ENCODE results near the gene OLFML3.

The OLFML3 gene

GRCh38 chr1:113950908-113951307 is 28.4 kb upstream of the OLFML3 start:
- DNase-seq, result no peak

GRCh38 chr1:113951719-113952118 is 27.6 kb upstream of the OLFML3 start:
- no peak for DNase-seq

GRCh38 chr1:113957984-113958383 is 21.3 kb upstream of the OLFML3 start:
- no peak for DNase-seq

DNA sequence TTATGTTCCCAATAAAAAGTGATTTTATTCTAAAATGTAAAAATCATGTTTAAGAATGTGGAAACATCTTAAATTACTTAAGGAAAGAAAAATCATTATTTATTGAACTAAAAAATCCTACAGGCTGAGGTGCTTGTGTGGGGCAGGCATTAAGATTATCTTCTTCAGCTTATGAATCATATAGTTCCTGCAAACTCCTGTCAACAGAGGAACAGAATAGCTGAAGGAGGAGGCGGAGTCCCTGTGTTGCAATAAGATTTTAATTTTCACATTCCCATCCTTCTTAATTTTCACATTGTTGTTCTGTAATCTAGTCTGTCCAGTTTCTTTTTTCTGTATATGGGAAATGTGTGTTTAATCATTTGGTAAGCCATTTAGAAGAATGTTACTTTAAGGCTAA is 20.6 kb upstream of the OLFML3 start:
- no peak for DNase-seq

GRCh38 chr1:113963281-113963906 is 15.9 kb upstream of the OLFML3 start:
- no peak for DNase-seq

DNA sequence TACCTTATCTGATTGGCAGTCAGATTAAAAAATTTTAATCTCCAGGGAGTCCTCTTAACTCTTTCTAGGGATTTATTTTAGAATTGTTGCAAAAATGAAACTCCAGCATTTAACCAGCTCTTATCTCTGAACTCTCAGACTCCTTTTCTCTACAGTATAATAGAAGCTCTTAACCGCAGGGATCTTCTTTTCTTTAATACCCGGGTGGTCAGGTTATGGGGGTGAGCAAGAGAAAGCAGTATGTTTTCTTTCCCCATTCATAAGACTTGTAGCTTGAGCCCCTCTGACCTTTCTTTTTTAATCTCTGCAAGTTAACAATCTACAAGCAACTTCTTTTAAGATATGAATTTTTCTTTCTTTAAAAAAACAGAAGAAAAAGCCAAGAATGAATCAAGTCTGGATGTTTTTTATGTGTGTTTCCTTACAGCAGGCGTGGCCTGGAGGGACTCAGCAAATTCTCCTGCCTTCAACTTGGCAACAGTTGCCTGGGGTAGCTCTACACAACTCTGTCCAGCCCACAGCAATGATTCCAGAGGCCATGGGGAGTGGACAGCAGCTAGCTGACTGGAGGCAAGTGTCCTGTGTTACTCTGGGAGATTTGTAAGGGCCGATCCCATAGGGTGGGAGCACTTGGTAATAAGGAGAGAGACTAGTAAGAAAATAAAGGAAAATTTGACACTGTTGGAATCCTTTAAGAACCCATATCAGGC is 13.4 kb upstream of the OLFML3 start:
- DNase-seq, result no peak

DNA sequence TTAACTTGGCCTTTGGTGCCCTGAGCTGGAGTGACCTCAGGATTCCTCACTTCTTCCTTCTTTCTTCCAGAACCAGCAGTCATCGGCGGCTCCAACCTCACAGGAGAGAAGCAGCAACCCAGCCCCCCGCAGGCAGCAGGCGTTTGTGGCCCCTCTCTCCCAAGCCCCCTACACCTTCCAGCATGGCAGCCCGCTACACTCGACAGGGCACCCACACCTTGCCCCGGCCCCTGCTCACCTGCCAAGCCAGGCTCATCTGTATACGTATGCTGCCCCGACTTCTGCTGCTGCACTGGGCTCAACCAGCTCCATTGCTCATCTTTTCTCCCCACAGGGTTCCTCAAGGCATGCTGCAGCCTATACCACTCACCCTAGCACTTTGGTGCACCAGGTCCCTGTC is 6.3 kb upstream of the OLFML3 start:
- no peak for DNase-seq

- no peak for DNase-seq
These were observed 3.9 kb upstream of the OLFML3 start for GRCh38 chr1:113975211-113975895.

DNA sequence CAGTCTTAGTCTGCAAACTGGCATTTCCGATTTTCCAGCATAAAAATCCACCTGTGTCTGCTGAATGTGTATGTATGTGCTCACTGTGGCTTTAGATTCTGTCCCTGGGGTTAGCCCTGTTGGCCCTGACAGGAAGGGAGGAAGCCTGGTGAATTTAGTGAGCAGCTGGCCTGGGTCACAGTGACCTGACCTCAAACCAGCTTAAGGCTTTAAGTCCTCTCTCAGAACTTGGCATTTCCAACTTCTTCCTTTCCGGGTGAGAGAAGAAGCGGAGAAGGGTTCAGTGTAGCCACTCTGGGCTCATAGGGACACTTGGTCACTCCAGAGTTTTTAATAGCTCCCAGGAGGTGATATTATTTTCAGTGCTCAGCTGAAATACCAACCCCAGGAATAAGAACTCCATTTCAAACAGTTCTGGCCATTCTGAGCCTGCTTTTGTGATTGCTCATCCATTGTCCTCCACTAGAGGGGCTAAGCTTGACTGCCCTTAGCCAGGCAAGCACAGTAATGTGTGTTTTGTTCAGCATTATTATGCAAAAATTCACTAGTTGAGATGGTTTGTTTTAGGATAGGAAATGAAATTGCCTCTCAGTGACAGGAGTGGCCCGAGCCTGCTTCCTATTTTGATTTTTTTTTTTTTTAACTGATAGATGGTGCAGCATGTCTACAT is 2.5 kb upstream of the OLFML3 start:
- DNase-seq, result no peak

DNA sequence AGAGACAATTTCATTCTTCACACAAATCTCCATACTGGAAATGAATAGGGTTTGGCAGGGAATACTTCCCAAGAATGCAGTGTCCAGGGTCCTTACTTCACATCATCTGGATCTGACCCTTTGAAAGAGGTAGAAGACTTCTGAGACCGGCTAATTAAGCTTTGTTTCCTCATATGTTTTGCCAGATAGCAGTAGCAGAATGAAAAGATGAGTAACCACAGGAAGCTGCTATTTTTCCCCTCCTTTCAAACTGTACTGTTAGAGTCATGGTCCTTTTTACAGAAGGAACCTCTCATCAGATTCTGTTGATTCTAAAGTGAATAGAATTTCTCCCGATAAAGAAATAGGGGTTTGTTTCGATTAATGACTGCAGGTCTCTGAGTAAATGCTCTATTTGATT is 1.4 kb upstream of the OLFML3 start:
- no peak for DNase-seq

DNA sequence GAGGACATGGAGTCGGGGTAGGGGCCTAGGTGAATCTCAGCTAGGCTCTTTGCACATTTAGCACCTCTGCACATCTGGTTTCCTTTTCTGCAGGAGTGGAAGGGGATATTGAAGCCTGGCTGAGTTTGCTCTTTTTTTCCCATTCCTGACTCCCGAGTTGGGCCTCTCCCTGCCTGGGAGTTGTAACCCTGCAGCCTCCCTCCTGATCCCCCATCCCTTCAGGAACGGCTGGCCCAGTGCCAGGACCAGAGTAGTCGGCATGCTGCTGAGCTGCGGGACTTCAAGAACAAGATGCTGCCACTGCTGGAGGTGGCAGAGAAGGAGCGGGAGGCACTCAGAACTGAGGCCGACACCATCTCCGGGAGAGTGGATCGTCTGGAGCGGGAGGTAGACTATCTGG is 836 bp downstream of the OLFML3 start:
- no peak for DNase-seq

GRCh38 chr1:113981962-113982931 is 3.0 kb downstream of the OLFML3 start:
- DNase-seq, result no peak

DNA sequence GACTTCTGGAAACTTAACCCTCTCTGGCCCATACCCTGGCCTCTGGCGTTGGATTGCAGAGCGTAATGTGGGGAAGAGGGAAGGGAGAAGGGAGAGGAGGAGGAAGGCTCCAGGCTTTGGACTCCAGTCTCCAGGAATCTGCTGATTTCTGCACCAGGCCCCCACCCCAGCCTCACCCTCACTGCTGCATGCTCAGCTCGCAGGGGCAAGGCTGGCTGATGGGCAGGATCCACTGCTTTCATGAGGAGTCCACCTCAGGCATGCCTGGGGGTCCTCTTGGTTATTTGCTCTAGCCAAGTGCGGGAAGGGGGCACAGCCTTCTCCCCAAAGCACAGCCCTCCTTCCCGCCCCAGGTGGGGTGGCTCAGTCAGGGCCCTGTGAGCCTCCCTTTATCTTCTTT is 3.7 kb downstream of the OLFML3 start:
- no peak for DNase-seq

DNA sequence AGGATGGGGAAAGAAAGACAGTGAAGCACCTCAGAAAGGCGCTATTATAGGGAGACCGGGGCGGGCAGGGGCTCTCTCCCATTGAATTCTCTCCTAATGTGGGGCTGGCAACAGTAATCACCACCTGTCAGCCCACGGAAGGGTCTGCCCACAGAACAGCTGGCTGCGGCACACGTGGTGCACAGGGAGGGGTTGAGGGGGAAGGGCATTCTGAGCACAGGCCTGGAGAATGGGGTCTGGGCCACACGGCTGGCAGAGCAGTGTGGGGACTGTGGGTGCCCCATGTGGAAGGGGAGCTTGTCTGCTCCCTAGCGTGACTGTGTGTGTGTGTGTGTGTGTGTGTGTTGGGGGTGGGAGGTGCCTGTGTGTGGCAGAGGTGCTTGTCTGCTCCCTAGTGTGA is 4.1 kb downstream of the OLFML3 start:
- DNase-seq, result no peak

GRCh38 chr1:113983826-113984225 is 4.6 kb downstream of the OLFML3 start:
- DNase-seq, result no peak

DNA sequence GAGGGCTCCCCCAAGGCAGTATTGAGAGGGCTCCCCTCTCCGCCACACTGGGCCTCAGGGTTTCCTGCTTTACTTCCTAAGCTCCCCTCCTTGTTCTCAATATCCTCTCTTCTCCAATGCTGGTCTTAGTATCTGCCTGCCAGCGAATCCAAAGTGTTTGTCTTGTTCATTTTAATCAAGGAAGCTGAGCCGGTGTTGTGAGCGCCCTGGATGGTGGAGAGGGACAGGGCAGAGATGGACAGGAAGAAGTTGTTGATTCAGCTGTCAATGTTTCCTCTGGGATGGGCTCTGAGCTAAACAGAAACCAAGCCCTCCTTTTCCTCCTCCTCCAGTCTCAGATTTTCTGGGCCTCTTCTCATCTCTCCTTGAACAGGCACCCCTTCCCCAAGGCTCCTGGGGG is 5.4 kb downstream of the OLFML3 start:
- DNase-seq, result no peak

DNA sequence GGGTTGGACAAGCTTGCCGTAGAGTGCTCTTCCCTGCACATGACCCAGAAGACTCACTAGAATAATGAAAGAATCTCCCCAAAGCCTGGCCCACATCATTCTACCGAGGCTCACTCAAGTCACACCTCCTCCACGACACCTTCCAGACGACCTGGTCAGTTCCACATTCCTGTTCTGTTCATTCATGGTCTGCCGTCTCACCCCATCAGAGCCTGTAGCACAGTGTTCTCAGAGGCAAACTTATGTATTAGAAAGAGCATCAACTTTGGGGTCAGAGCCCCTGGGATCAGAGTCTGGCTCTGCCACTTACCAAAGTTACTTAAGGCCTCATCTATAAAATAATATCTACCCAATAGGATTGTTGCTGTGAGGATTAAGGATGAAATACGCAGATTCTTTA is 7.5 kb downstream of the OLFML3 start:
- DNase-seq, result no peak

DNA sequence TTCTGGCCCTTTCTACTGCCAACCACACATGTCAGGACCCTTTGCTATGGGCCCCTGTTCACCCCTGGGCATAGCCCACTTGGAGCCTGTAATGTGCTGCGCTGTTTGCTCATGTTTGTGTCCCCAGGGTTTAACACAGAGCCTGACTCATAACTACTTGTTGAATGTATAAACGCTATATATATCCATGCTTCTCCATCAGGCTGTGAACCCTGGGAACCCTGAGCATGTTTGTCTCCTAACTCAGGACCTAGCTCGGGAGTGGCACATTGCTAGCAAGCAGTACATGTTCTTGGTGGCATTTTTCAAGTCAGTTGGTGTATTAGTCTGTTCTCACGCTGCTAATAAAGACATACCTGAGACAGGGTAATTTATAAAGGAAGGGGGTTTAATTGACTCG is 8.0 kb downstream of the OLFML3 start:
- no peak for DNase-seq

DNA sequence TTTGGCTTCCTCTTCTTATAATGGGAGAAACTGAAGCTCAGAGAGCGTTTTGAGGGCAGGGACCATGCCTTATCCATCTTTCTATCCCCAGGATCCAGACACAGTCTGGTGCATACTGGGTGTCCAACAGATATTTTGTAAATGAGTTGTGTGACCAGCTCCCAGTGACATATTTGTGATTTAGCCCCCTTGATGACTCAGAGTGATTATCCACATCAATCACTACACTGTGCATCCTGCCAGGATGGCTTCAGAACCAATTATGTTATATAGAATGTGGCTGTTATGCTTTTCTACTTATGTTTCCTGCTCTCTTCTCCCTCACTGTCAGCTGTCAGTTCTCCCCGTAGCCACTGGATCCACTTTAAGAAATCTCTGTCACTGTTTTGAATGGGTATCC is 11.3 kb downstream of the OLFML3 start:
- no peak for DNase-seq

DNA sequence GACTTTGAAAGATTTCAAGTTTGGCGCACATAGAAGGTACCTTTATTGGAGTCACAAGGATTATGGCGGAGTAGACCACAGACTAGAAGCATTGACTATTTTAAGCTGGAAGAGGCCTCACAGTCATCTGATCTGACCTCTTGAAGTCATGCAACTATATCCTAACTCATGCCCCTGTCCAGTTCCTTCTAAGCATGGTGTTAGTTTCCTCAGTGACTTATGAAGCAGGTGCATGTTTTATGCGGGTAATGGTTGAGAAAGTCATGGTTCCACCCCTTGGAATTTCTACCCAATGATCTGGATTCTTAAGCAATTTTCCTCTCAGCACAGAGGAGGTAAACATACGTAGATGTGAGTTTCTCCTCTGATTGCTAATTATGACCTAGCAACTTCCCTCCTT is 11.7 kb downstream of the OLFML3 start:
- no peak for DNase-seq

GRCh38 chr1:113991467-113991997 is 12.3 kb downstream of the OLFML3 start:
- no peak for DNase-seq

DNA sequence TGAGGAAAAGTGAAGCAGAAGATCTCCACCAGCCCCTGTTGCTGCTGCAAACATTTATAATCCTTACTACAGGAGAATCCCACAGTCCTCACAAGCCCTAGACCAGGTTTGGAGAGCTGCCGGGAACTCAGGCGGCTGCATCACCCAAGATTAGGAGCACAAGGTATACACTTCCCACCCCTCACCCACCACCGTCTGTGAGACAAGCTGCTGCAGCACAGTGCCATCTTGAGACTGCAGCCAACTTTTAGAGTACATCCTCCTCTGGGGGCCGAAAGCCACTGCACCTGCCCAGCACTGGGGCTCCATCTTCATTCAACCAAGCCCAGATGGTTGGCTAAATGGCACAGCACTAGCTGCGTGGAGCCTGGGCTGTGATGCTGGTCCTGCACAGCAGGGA is 13.8 kb downstream of the OLFML3 start:
- DNase-seq, result no peak
